Loucy (cell line): ENCODE measurements around the gene C1orf167.
A peak's percentile ranks its signal among the peaks of the same experiment; 100 is the strongest.

Experiments used
- H2AFZ ChIP-seq: fragments of 200-600 bp; sonication (generic); 2 replicates; pipeline ENCODE4 v1.6.0; 2016; ENCODE audit warnings: antibody characterized with exemption, mild to moderate bottlenecking, low read length, moderate library complexity
- H3F3A ChIP-seq: fragments of 200-600 bp; 2 replicates; pipeline ENCODE4 v1.6.0; 2016; ENCODE audit warnings: antibody characterized with exemption, low read depth, mild to moderate bottlenecking
- H3K27me3 ChIP-seq: fragments of 200-600 bp; sonication (generic); 2 replicates; pipeline ENCODE4 v1.6.1; 2014; ENCODE audit warnings: low read length, mild to moderate bottlenecking; ENCODE audit not compliant: insufficient read depth, poor library complexity, severe bottlenecking
- H3K36me3 ChIP-seq: fragments of 200-600 bp; sonication (generic); 2 replicates; pipeline ENCODE4 v1.6.1; 2016; ENCODE audit warnings: low read length; ENCODE audit not compliant: insufficient read depth
- H3K4me1 ChIP-seq: fragments of 200-600 bp; sonication (generic); 2 replicates; pipeline ENCODE4 v1.5.1; 2014; ENCODE audit warnings: low read length, mild to moderate bottlenecking; ENCODE audit not compliant: insufficient read depth, poor library complexity, severe bottlenecking
- H3K4me2 ChIP-seq: fragments of 200-600 bp; sonication (generic); 2 replicates; pipeline ENCODE4 v1.6.0; 2014; ENCODE audit warnings: antibody characterized with exemption, low read length, low read depth, mild to moderate bottlenecking; ENCODE audit not compliant: poor library complexity, severe bottlenecking
- H3K4me3 ChIP-seq: fragments of 200-600 bp; sonication (generic); 2 replicates; pipeline ENCODE4 v1.5.1; 2014; ENCODE audit warnings: low read length, mild to moderate bottlenecking, mixed read lengths; ENCODE audit not compliant: poor library complexity, severe bottlenecking
- H3K79me2 ChIP-seq: fragments of 200-600 bp; sonication (generic); 2 replicates; pipeline ENCODE4 v1.6.1; 2014; ENCODE audit warnings: low read length; ENCODE audit not compliant: insufficient read depth
- H3K9ac ChIP-seq: fragments of 200-600 bp; sonication (generic); 2 replicates; pipeline ENCODE4 v1.6.0; 2014; ENCODE audit warnings: mild to moderate bottlenecking, low read depth, low read length, moderate library complexity; ENCODE audit not compliant: poor library complexity, severe bottlenecking
- H3K9me2 ChIP-seq: fragments of 200-600 bp; sonication (generic); replicated peaks from 2 replicates; pipeline ENCODE4 v1.6.1; 2016; ENCODE audit warnings: low read depth, low read length, mixed read lengths
- H3K9me3 ChIP-seq: fragments of 200-600 bp; sonication (generic); 2 replicates; pipeline ENCODE4 v1.6.1; 2014; ENCODE audit warnings: mild to moderate bottlenecking, antibody characterized with exemption, low read length, low read depth; ENCODE audit not compliant: insufficient read depth
- H4K20me1 ChIP-seq: fragments of 200-600 bp; sonication (generic); 2 replicates; pipeline ENCODE4 v1.6.0; 2014; ENCODE audit warnings: antibody characterized with exemption, low read length, mild to moderate bottlenecking; ENCODE audit not compliant: insufficient read depth, poor library complexity, severe bottlenecking
- CTCF ChIP-seq: fragments of 200-600 bp; sonication (generic); conservative IDR thresholded peaks from 2 replicates; pipeline ENCODE4 v1.5.1; 2014; ENCODE audit warnings: mild to moderate bottlenecking, antibody characterized with exemption, low read length
- EZH2phosphoT487 ChIP-seq: fragments of 200-600 bp; IDR thresholded peaks from 2 replicates; pipeline ENCODE4 v1.6.1; 2018; ENCODE audit warnings: antibody characterized with exemption, mild to moderate bottlenecking, moderate library complexity, borderline replicate concordance

The C1orf167 gene

GRCh38 chr1:11784993-11785769, 23.2 kb downstream of the C1orf167 start:
- Histone ChIP-seq H3K4me2 (no peak overlapping the region), H3K9me3 (no peaks in the 10 kb centered on the region), H3K27me3 (no peaks in the 10 kb centered on the region), H3K79me2 (no peaks in the 10 kb centered on the region), H3K4me1 (no peaks in the 10 kb centered on the region), H3K36me3 (no peaks in the 10 kb centered on the region), H3K9ac (no peak overlapping the region), H3K9me2 (no peaks in the 10 kb centered on the region), H3K4me3 (no peak overlapping the region), H2AFZ (no peak overlapping the region), H3F3A (no peaks in the 10 kb centered on the region), H4K20me1 (no peaks in the 10 kb centered on the region)
- TF ChIP-seq EZH2phosphoT487: no peak
- TF ChIP-seq CTCF: peak; percentile 86

GRCh38 chr1:11786168-11786567, 24.2 kb downstream of the C1orf167 start:
- Histone ChIP-seq H2AFZ (no peak overlapping the region), H3K4me1 (no peaks in the 10 kb centered on the region), H3K27me3 (no peaks in the 10 kb centered on the region), H3F3A (no peaks in the 10 kb centered on the region), H3K4me2 (no peak overlapping the region), H4K20me1 (no peaks in the 10 kb centered on the region), H3K9me3 (no peaks in the 10 kb centered on the region), H3K4me3 (no peak overlapping the region), H3K9ac (no peak overlapping the region), H3K36me3 (no peaks in the 10 kb centered on the region), H3K9me2 (no peaks in the 10 kb centered on the region), H3K79me2 (no peaks in the 10 kb centered on the region)
- no peak for TF ChIP-seq EZH2phosphoT487
- no peak for TF ChIP-seq CTCF

- Histone ChIP-seq H2AFZ (no peak overlapping the region), H3F3A (no peaks in the 10 kb centered on the region), H3K4me3 (no peak overlapping the region), H3K36me3 (no peaks in the 10 kb centered on the region), H3K9me3 (no peaks in the 10 kb centered on the region), H3K9me2 (no peaks in the 10 kb centered on the region), H3K4me2 (no peak overlapping the region), H3K4me1 (no peaks in the 10 kb centered on the region), H3K79me2 (no peaks in the 10 kb centered on the region), H3K9ac (no peak overlapping the region), H4K20me1 (no peaks in the 10 kb centered on the region), H3K27me3 (no peaks in the 10 kb centered on the region)
- TF ChIP-seq CTCF (no peak), EZH2phosphoT487 (no peak)
Measured at GRCh38 chr1:11787251-11787803, 25.3 kb downstream of the C1orf167 start.
